Hair follicle dermal papilla cell (primary cell): ENCODE measurements around the gene ULBP3. TPM values are rescaled to one million over a fixed set of nuclear protein-coding genes. Genes with fewer than 3 reads are reported as not detected.

Experiments used
- total RNA-seq: library from RNA; depleted of rRNA; stranded (reverse); fragments of >200 nt; gene quantifications from 2 replicates; pipeline ENCODE4 v1.2.3, GENCODE V29; 2012

ULBP3 gene
- 18.0 and 18.8 TPM in 2 replicates for total RNA-seq

DNA sequence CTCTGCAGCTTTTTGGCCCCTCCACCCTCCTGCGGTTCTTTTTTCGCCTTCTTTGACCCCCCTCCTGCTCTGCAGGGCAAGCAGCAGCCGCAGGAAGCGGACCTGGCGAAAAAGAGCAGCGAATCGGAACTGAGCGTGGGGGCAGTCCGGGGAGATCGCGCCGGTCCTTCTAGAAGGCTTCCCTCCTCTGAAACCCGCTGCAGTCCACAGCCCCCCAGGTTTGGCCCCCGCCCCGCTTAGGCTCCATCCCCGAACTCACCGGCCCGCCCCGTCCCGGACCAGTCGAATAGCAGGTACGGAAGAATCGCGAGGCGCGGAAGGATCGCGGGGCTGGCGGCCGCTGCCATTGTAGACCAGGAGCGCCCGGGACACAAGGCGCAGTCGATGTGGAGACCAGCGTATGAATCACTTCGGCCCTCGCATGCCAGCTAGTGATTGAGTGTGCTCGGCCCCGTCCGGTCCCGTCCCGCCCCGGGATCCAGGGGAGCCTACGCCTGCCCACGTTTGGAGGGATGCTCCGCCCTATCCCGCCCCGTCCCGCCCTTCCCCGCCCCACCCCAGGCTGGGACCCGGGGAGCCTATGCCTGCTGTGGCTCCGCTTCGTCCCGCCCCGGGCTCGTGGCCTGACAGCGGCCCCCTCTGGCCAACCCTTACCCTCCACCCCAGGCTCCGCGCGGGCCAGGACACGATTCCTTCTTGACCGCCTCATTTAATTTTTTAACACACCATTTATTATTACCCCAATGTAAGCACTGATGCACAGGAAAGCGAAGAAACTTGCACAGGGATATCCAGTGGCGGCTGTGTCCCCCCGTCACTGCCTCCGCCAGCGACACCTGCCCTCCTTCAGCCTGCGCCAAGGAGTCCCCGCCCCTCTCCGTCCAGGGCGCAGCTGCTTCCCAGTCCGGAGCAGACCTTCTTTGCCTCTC is at the start of gene ULBP3:
TSS of gene ULBP3 (minus strand) at position 402 of the 929 bp plus-strand sequence. CDS start at position 347, 55 bp downstream.

DNA sequence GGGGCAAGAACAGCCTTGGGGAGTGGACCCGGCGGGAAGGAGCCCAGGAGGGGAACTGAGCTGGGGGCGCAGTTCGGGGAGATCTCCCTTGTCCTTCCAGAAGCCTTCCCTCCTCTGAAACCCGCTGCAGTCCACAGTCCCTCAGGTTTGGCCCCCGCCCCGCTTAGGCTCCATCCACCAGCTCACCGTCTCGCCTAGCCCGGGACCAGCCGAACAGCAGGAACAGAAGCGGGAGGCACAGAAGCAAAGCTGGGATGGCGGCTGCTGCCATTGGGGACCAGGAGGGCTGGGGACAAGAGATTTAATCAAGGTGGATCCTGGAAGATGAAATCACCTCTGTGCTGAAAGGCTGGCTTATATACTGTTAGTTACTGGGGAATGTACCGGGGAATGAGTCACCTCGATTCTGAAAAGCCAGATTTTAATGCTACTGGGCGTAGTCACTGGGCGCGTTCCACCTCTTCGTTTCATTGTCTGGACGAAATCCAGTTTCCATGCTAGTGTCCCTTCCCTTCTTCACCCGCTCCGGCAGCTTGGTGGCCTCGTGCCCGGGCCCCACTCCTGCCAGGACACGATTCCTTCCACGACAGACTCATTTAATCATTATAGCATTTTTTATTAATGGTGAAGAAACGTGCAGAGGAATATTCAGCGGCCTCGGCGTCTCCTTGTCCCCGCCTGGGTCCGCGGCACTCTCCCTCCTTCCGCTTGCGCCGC is 43.6 kb downstream of the ULBP3 start, which contains the start of gene RAET1L:
TSS of gene RAET1L (minus strand) at position 332 of the 717 bp plus-strand sequence. CDS start at position 271, 61 bp downstream.

Other genes starting within 250 kb of the ULBP3 start
- 96.8 and 137 TPM in 2 replicates for gene LRP11, start 204.8 kb downstream of the ULBP3 start, total RNA-seq
- 0.49 TPM in 1 of 2 replicates, not detected in the other for gene RAET1E, start 171.0 kb downstream of the ULBP3 start, total RNA-seq
- gene RAET1G, start 146.0 kb downstream of the ULBP3 start, total RNA-seq: 1.3 and 1.9 TPM in 2 replicates
- gene ULBP2, start 127.1 kb downstream of the ULBP3 start, total RNA-seq: 2.1 and 3.1 TPM in 2 replicates
- 0.61 and 1.1 TPM in 2 replicates for gene ULBP1, start 105.2 kb downstream of the ULBP3 start, total RNA-seq
- gene RAET1L, start 43.6 kb downstream of the ULBP3 start, total RNA-seq: not detected in 2 replicates
- gene PPP1R14C, start 73.9 kb upstream of the ULBP3 start, total RNA-seq: 0.16 TPM in 1 of 2 replicates, not detected in the other